OCI-LY1 (cell line): Measurements from ENCODE around the gene ARHGEF10L.

Experiments used
- CTCF ChIP-seq: fragments of 200-600 bp; sonication (generic), shearing (Covaris generic); IDR thresholded peaks from 2 replicates; pipeline ENCODE4 v1.5.1; 2017; ENCODE audit warnings: mild to moderate bottlenecking, antibody characterized with exemption, low read length, moderate library complexity, mixed read lengths
- EZH2 ChIP-seq: fragments of 200-600 bp; sonication (generic), shearing (Covaris generic); IDR thresholded peaks from 2 replicates; pipeline ENCODE4 v1.8.0; 2017; ENCODE audit warnings: borderline replicate concordance, mixed run types, mild to moderate bottlenecking, antibody characterized with exemption, low read length, moderate library complexity, mixed read lengths

GRCh38 chr1:17631410-17631809 is 91.9 kb downstream of the ARHGEF10L start:
- TF ChIP-seq CTCF, result no peak
- no peak for TF ChIP-seq EZH2
